Ishikawa (cell line): ENCODE data around the gene POR.
"Not testable (repeated sequence)": the region's sequence is repeated elsewhere in the genome, so short reads cannot be mapped to it uniquely, and the experiment has no call there.

Experiments used
- CREB1 ChIP-seq: IDR thresholded peaks from 2 replicates; pipeline ENCODE4 v1.6.1; 2012; ENCODE audit warnings: low read depth
- RAD21 ChIP-seq: IDR thresholded peaks from 2 replicates; pipeline ENCODE4 v1.6.1; 2012; ENCODE audit warnings: low read depth

DNA sequence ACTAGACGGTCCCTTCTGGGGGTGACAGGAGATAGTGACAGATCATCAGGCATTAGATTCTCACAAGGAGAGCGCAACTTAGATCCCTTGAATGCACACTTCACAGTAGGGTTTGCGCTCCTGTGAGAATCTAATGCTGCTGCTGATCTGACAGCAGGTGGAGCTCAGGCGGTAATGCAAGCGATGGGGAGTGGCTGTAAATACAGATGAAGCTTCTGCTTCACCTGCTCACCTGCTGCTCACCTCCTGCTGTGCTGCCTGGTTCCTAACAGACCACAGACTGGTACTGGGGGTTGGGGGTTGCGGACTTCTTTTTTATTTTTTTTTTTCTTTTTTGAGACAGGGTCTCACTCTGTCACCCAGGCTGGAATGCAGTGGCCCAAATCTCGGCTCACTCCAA, 114.7 kb downstream of the POR start:
- TF ChIP-seq CREB1 = not testable (repeated sequence)
- TF ChIP-seq RAD21 = peak; percentile 50; the same call in 1 of the 2 replicates
